CMK (cell line): ENCODE measurements around the gene SLC12A1.

Experiments
- DNase-seq: peaks from one replicate; pipeline ENCODE4 v3.0.0-alpha.2; 2010; ENCODE audit warnings: low read depth

The SLC12A1 gene

GRCh38 chr15:48242535-48242934 lies 36.4 kb downstream of the SLC12A1 start:
- DNase-seq = no peak

GRCh38 chr15:48244921-48245320 lies 38.8 kb downstream of the SLC12A1 start:
- DNase-seq = no peak

- DNase-seq = no peak
Observed at GRCh38 chr15:48248414-48248813, 42.3 kb downstream of the SLC12A1 start.

- peak; percentile 25 for DNase-seq
Observed at GRCh38 chr15:48250640-48251076, 44.6 kb downstream of the SLC12A1 start.

- no peak for DNase-seq
Observed at GRCh38 chr15:48253172-48253571, 47.1 kb downstream of the SLC12A1 start.

GRCh38 chr15:48265135-48265534 lies 59.0 kb downstream of the SLC12A1 start:
- no peak for DNase-seq

- no peak for DNase-seq
Observed at GRCh38 chr15:48266024-48266689, 60.1 kb downstream of the SLC12A1 start.

- DNase-seq = no peak
Observed at GRCh38 chr15:48267766-48268165, 61.7 kb downstream of the SLC12A1 start.

- no peak for DNase-seq
Observed at GRCh38 chr15:48273049-48273448, 66.9 kb downstream of the SLC12A1 start.

- DNase-seq = no peak
Observed at GRCh38 chr15:48278666-48279065, 72.6 kb downstream of the SLC12A1 start.

- DNase-seq = no peak
Observed at GRCh38 chr15:48279608-48280007, 73.5 kb downstream of the SLC12A1 start.

GRCh38 chr15:48281674-48282073 lies 75.6 kb downstream of the SLC12A1 start:
- no peak for DNase-seq

GRCh38 chr15:48282216-48282615 lies 76.1 kb downstream of the SLC12A1 start:
- DNase-seq = no peak

GRCh38 chr15:48283396-48284145 lies 77.5 kb downstream of the SLC12A1 start:
- DNase-seq = no peak

- DNase-seq = peak; percentile 27
Observed at GRCh38 chr15:48285329-48286214, 79.5 kb downstream of the SLC12A1 start.

GRCh38 chr15:48289628-48290027 lies 83.5 kb downstream of the SLC12A1 start:
- no peak for DNase-seq

- no peak for DNase-seq
Observed at GRCh38 chr15:48292458-48292857, 86.4 kb downstream of the SLC12A1 start.

- DNase-seq = no peak
Observed at GRCh38 chr15:48297668-48298067, 91.6 kb downstream of the SLC12A1 start.

- no peak for DNase-seq
Observed at GRCh38 chr15:48298914-48299313, 92.8 kb downstream of the SLC12A1 start.

GRCh38 chr15:48300038-48300437 lies 93.9 kb downstream of the SLC12A1 start:
- no peak for DNase-seq

- no peak for DNase-seq
Observed at GRCh38 chr15:48304398-48304797, 98.3 kb downstream of the SLC12A1 start.

GRCh38 chr15:48306639-48307038 lies 100.5 kb downstream of the SLC12A1 start:
- DNase-seq = no peak

- DNase-seq = no peak
Observed at GRCh38 chr15:48307586-48307985, 101.5 kb downstream of the SLC12A1 start.
